Upper lobe of left lung (tissue), 4 donors: Measurements from ENCODE around the gene SP6.

Experiments used
- CTCF ChIP-seq, 6 experiments: fragments of 450-650 bp in 4 of 6; fragments of 200-600 bp in 2 of 6; sonication (generic) in 2 of 6; IDR thresholded peaks; one replicate each; pipeline ENCODE4 v1.5.1; 2016 to 2019; ENCODE audit warnings: antibody characterized with exemption in 6 of 6
- EP300 ChIP-seq, 4 donors: sonication (generic); formaldehyde crosslinking; IDR thresholded peaks; one replicate each; pipeline ENCODE4 v1.5.1; 2017; ENCODE audit warnings: antibody characterized with exemption in 4 of 4, control low read depth in 2 of 4

GRCh38 chr17:47818002-47818695 lies 32.8 kb downstream of the SP6 start:
- no peak for TF ChIP-seq EP300 (IDR thresholded peaks at IDR 0.05)
- TF ChIP-seq CTCF (IDR thresholded peaks at IDR 0.05) = no peak
